Measurements from ENCODE around the gene TM9SF4.
"Not testable (repeated sequence)": the region's sequence is repeated elsewhere in the genome, so short reads cannot be mapped to it uniquely, and the experiment has no call there.

TM9SF4 gene

GRCh38 chr20:32159766-32160221 is 50.3 kb downstream of the TM9SF4 start:
- no peak for DNase-seq

- DNase-seq: no peak
These were observed 50.8 kb downstream of the TM9SF4 start for GRCh38 chr20:32160341-32160740.

- no peak for DNase-seq
These were observed 52.8 kb downstream of the TM9SF4 start for GRCh38 chr20:32162351-32162750.

- DNase-seq: no peak
These were observed 54.4 kb downstream of the TM9SF4 start for GRCh38 chr20:32163951-32164350.

- no peak for DNase-seq
These were observed 55.6 kb downstream of the TM9SF4 start for GRCh38 chr20:32164984-32165735.

- no peak for DNase-seq
These were observed 56.5 kb downstream of the TM9SF4 start for GRCh38 chr20:32165836-32166545.

GRCh38 chr20:32167552-32167951 is 58.0 kb downstream of the TM9SF4 start:
- DNase-seq: no peak

GRCh38 chr20:32168184-32168910 is 58.8 kb downstream of the TM9SF4 start:
- no peak for DNase-seq

- DNase-seq: not testable (repeated sequence)
These were observed 68.2 kb downstream of the TM9SF4 start for GRCh38 chr20:32177696-32178095.

GRCh38 chr20:32179515-32179914 is 70.0 kb downstream of the TM9SF4 start:
- DNase-seq: no peak

- DNase-seq: no peak
These were observed 70.4 kb downstream of the TM9SF4 start for GRCh38 chr20:32179934-32180333.

- DNase-seq: no peak
These were observed 72.1 kb downstream of the TM9SF4 start for GRCh38 chr20:32181606-32182005.

- no peak for DNase-seq
These were observed 74.6 kb downstream of the TM9SF4 start for GRCh38 chr20:32183947-32184635.

GRCh38 chr20:32184961-32185603 is 75.6 kb downstream of the TM9SF4 start:
- no peak for DNase-seq

GRCh38 chr20:32186506-32186905 is 77.0 kb downstream of the TM9SF4 start:
- DNase-seq: no peak

GRCh38 chr20:32188376-32189122 is 79.0 kb downstream of the TM9SF4 start:
- DNase-seq: no peak

- DNase-seq: no peak
These were observed 79.6 kb downstream of the TM9SF4 start for GRCh38 chr20:32189123-32189410.

- DNase-seq: no peak
These were observed 80.4 kb downstream of the TM9SF4 start for GRCh38 chr20:32189691-32190615.

- no peak for DNase-seq
These were observed 81.3 kb downstream of the TM9SF4 start for GRCh38 chr20:32190616-32191415.

GRCh38 chr20:32191422-32191821 is 81.9 kb downstream of the TM9SF4 start:
- no peak for DNase-seq

Data from cortex of kidney (tissue), 1 donor.